Tibial nerve (tissue), 4 donors: Measurements from ENCODE around the gene WWC2. TPM values are rescaled to one million over a fixed set of nuclear protein-coding genes. Genes with fewer than 3 reads are reported as not detected.
"Not testable (repeated sequence)": the region's sequence is repeated elsewhere in the genome, so short reads cannot be mapped to it uniquely, and the experiment has no call there.

ENCODE experiments used
- DNase-seq, 2 donors: peaks; one replicate each; pipeline ENCODE4 v3.0.0-alpha.2; 2019; ENCODE audit warnings: low spot score in 2 of 2
- H3K27ac ChIP-seq, 4 donors: fragments of 200-600 bp; sonication (generic) in 3 of 4; one replicate each; pipeline ENCODE4 v1.5.1; 2017 to 2019; ENCODE audit warnings: mild to moderate bottlenecking in 1 of 4
- H3K27me3 ChIP-seq, 2 donors: fragments of 200-600 bp; sonication (generic) in 1 of 2; one replicate each; pipeline versions ENCODE4 v1.5.1 to v1.6.0; 2017 to 2019
- H3K36me3 ChIP-seq, 3 donors: fragments of 200-600 bp; sonication (generic); one replicate each; pipeline ENCODE4 v1.5.1; 2018 to 2019
- H3K4me1 ChIP-seq, 4 donors: fragments of 200-600 bp; sonication (generic) in 3 of 4; one replicate each; pipeline ENCODE4 v1.5.1; 2017 to 2019
- H3K4me3 ChIP-seq, 4 donors: fragments of 200-600 bp; sonication (generic) in 3 of 4; one replicate each; pipeline ENCODE4 v1.5.1; 2017 to 2019; ENCODE audit warnings: mild to moderate bottlenecking in 1 of 4, moderate library complexity in 1 of 4
- H3K9me3 ChIP-seq, 4 donors: fragments of 200-600 bp; sonication (generic) in 3 of 4; one replicate each; pipeline ENCODE4 v1.5.1; 2017 to 2019
- EP300 ChIP-seq, 2 donors: sonication (generic); formaldehyde crosslinking; IDR thresholded peaks; one replicate each; pipeline ENCODE4 v1.6.1; 2017; ENCODE audit warnings: antibody characterized with exemption in 2 of 2, mild to moderate bottlenecking in 1 of 2
- POLR2A ChIP-seq, 2 donors: fragments of 450-650 bp; IDR thresholded peaks; one replicate each; pipeline ENCODE4 v1.6.1; 2017; ENCODE audit warnings: antibody characterized with exemption in 2 of 2, mild to moderate bottlenecking in 2 of 2, moderate library complexity in 2 of 2
- WGBS, 2 donors: methylation state at CpG; one replicate each; pipeline ENCODE4 v1.1.5; 2018; 5-methylcytosine and 5-hydroxymethylcytosine counted together
- total RNA-seq, 4 donors: library from RNA; depleted of rRNA; stranded (reverse); fragments of >200 nt; gene quantifications; one replicate each; pipeline ENCODE4 v1.1.0, GENCODE V29; 2016
- TF ChIP-seq, protein P1 (sequence below), 5 experiments: fragments of 200-600 bp in 3 of 5; fragments of 450-650 bp in 2 of 5; sonication (generic) in 3 of 5; IDR thresholded peaks; one replicate each; pipeline ENCODE4 v1.5.1; 2016 to 2019; ENCODE audit warnings: antibody characterized with exemption in 5 of 5, mild to moderate bottlenecking in 3 of 5, moderate library complexity in 2 of 5

The WWC2 gene
- total RNA-seq, 4 donors from 2014 or later: 38.2 to 60.9 (median 42.9) TPM

DNA sequence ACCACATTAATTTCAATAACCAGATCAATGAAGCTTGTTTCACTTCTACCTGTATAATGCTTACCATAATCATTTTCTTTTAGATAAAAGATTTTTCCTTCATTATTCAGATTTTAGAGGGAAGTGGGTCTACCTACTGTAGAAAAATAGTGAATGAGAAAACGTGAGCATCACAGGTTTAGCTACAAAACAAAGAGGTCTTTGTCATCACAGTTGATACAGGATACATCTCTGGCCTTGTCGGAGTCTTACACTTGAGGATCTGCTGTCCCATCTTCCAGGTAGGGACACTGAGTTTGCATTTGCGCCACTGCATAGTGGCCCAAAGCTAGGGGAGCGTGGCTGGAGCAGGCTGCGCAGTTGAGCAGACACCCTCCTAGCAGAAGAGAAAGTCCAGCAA lies 222.5 kb downstream of the WWC2 start:
- Histone ChIP-seq H3K4me3 (no peak overlapping the region), H3K36me3 (no peaks in the 10 kb centered on the region), H3K4me1 (peaks cover 0 to 18% (median 8%) of the 10 kb centered on the region in 4 donors), H3K27ac (peak overlapping the region in 1 of 4 donors; percentile 44), H3K27me3 (no peaks in the 10 kb centered on the region), H3K9me3 (no peaks in the 10 kb centered on the region)
- DNase-seq: no peak
- TF ChIP-seq, protein P1, sequence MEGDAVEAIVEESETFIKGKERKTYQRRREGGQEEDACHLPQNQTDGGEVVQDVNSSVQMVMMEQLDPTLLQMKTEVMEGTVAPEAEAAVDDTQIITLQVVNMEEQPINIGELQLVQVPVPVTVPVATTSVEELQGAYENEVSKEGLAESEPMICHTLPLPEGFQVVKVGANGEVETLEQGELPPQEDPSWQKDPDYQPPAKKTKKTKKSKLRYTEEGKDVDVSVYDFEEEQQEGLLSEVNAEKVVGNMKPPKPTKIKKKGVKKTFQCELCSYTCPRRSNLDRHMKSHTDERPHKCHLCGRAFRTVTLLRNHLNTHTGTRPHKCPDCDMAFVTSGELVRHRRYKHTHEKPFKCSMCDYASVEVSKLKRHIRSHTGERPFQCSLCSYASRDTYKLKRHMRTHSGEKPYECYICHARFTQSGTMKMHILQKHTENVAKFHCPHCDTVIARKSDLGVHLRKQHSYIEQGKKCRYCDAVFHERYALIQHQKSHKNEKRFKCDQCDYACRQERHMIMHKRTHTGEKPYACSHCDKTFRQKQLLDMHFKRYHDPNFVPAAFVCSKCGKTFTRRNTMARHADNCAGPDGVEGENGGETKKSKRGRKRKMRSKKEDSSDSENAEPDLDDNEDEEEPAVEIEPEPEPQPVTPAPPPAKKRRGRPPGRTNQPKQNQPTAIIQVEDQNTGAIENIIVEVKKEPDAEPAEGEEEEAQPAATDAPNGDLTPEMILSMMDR (IDR thresholded peaks at IDR 0.05): no peak
- 87 to 89% methylated on average over 5 of the region's 5 CpGs for WGBS, 2 donors

DNA sequence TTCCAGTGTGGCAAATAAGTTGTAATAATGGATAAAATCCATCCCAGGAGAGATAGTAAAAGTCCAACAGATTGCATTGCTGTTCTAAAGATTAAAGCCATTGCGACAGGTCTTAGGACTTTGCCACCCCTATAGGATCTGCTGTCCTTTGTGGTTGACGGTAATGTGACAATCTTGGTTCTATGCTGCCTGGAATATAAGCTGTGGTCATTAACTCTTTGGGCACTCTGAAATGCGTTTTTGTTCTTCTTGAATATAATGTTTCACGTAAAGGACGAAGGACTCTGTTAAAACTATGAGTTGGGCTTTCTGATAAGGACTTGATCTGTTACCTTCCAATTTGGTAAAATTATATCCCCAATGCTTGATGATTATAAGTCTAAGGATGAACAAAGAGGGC lies 223.3 kb downstream of the WWC2 start, which contains the start of gene CLDN24:
CLDN24 (minus strand) TSS at position 101 of the 400 bp plus-strand sequence; CDS start at position 101, 0 bp downstream.
- no peak within 1 kb of the TSS for H3K4me3 ChIP-seq
- H3K9me3 ChIP-seq: no peaks in the 10 kb centered on the region
- H3K36me3 ChIP-seq: peaks cover 0 to 6% (median 0%) of the 10 kb centered on the region in 3 donors
- TF ChIP-seq POLR2A (IDR thresholded peaks at IDR 0.05) (no peak), EP300 (IDR thresholded peaks at IDR 0.05) (no peak)
- TF ChIP-seq, protein P1 (IDR thresholded peaks at IDR 0.05): no peak
- 92 to 94% methylated on average over 5 of the region's 5 CpGs for WGBS, 2 donors
- H3K27me3 ChIP-seq: no peaks in the 10 kb centered on the region
- H3K4me1 ChIP-seq: peaks cover 0 to 18% (median 8%) of the 10 kb centered on the region in 4 donors
- peak within 1 kb of the TSS in 1 of 4 donors; percentile 44 for H3K27ac ChIP-seq
- no peak for DNase-seq

DNA sequence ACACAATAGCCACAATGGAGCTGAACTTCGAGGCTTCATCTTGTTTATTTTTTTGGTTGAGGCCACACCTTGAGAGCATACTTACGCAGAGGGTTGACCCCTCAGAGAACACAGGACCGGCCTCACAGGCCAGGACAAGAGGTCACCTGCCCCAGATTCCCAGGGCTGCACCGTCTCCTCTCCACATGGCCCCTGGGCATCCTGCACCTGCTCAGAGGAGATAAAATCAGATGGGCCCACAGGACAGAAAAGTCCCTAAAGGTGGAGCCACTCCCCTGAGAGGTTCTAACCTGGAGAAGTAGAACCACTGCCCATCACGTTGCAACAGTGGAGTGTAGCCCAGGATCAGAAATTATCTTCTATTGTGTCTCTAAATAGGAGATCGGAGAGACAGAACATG lies 224.2 kb downstream of the WWC2 start:
- H3K4me3 ChIP-seq: no peak overlapping the region
- H3K27ac ChIP-seq: no peak overlapping the region
- H3K4me1 ChIP-seq: peaks cover 0 to 15% (median 7%) of the 10 kb centered on the region in 4 donors
- 87 to 93% methylated on average over 6 of the region's 6 CpGs for WGBS, 2 donors
- no peak for DNase-seq
- peaks cover 0 to 6% (median 0%) of the 10 kb centered on the region in 3 donors for H3K36me3 ChIP-seq
- TF ChIP-seq, protein P1 (IDR thresholded peaks at IDR 0.05): no peak
- no peak for TF ChIP-seq EP300 (IDR thresholded peaks at IDR 0.05)
- no peak for TF ChIP-seq POLR2A (IDR thresholded peaks at IDR 0.05)
- no peaks in the 10 kb centered on the region for H3K27me3 ChIP-seq
- no peaks in the 10 kb centered on the region for H3K9me3 ChIP-seq

DNA sequence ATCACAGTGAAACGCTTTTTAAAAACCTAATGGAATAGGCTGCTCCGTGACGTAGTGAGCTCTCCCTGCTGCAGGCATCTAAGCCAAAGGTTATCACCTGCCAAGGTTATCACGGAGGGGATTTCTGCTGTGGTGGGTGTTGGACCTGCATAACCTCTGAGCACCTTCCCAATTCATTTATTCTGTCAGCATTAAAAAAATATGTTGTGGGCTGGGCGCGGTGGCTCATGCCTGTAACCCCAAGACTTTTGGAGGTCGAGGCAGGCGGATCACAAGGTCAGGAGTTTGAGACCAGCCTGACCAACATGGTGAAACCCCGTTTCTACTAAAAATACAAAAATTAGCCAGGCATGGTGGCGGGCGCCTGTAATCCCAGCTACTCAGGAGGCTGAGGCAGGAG lies 225.0 kb downstream of the WWC2 start:
- 93 to 95% methylated on average over 11 of the region's 11 CpGs for WGBS, 2 donors
- DNase-seq: not testable (repeated sequence)

DNA sequence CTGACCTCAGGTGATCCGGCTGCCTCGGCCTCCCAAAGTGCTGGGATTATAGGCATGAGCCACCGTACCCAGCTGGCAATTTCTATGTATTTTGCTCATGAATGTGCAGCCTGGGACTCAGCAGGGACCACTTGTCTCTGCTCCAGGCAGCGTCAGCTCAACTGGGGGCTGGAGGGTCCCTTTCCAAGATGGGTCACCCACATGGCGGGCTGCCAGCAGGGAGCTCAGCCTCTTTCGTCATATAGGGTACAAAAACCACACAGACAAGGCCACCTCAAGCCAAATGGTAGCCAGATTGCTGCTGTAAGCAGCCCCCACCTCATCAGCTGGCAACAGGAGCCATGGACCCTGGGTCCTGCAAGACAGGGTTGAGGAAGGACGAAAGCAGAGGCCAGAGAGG lies 225.6 kb downstream of the WWC2 start:
- Histone ChIP-seq H3K36me3 (peaks cover 0 to 6% (median 0%) of the 10 kb centered on the region in 3 donors), H3K4me3 (no peak overlapping the region), H3K9me3 (peaks cover 0 to 5% (median 0%) of the 10 kb centered on the region in 4 donors), H3K27ac (no peak overlapping the region), H3K4me1 (peaks cover 0 to 15% (median 4%) of the 10 kb centered on the region in 4 donors), H3K27me3 (no peaks in the 10 kb centered on the region)
- TF ChIP-seq EP300 (IDR thresholded peaks at IDR 0.05): no peak
- TF ChIP-seq, protein P1 (IDR thresholded peaks at IDR 0.05): no peak
- TF ChIP-seq POLR2A (IDR thresholded peaks at IDR 0.05): no peak
- 86 to 96% methylated on average over 5 to 7 of the region's 7 CpGs for WGBS, 2 donors
- no peak for DNase-seq

More for the DNA sequence above, 225.0 kb downstream of the WWC2 start:
- not testable (repeated sequence) for H3K9me3 ChIP-seq, H3K27me3 ChIP-seq, H3K36me3 ChIP-seq, H3K27ac ChIP-seq, H3K4me3 ChIP-seq
- peaks cover 0 to 15% (median 4%) of the 10 kb centered on the region in 4 donors for H3K4me1 ChIP-seq

DNA sequence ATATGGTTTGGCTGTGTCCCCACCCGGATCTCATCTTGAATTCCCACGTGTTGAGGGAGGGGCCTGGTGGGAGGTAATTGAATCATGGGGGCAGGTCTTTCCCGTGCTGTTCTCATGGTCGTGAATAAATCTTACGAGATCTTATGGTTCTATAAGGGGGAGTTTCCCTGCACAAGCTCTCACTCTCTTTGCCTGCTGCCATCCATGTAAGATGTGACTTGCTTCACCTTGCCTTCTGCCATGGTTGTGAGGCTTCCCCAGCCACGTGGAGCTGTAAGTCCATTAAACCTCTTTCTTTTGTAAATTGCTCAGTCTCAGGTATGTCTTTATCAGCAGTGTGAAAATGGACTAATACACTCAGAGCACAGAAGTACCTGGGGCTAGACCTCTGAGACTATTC lies 227.3 kb downstream of the WWC2 start:
- H3K36me3 ChIP-seq, H3K27ac ChIP-seq, H3K4me3 ChIP-seq, DNase-seq, H3K9me3 ChIP-seq, H3K4me1 ChIP-seq, H3K27me3 ChIP-seq: not testable (repeated sequence)
- 83 to 87% methylated on average over 6 of the region's 6 CpGs for WGBS, 2 donors
